ENCODE data around the gene ARVCF. TPM values are rescaled to one million over a fixed set of nuclear protein-coding genes. Genes with fewer than 3 reads are reported as not detected.

ARVCF gene
- total and polyA plus RNA-seq, 2 experiments from 2014 or later: 15.6 to 122 TPM

DNA sequence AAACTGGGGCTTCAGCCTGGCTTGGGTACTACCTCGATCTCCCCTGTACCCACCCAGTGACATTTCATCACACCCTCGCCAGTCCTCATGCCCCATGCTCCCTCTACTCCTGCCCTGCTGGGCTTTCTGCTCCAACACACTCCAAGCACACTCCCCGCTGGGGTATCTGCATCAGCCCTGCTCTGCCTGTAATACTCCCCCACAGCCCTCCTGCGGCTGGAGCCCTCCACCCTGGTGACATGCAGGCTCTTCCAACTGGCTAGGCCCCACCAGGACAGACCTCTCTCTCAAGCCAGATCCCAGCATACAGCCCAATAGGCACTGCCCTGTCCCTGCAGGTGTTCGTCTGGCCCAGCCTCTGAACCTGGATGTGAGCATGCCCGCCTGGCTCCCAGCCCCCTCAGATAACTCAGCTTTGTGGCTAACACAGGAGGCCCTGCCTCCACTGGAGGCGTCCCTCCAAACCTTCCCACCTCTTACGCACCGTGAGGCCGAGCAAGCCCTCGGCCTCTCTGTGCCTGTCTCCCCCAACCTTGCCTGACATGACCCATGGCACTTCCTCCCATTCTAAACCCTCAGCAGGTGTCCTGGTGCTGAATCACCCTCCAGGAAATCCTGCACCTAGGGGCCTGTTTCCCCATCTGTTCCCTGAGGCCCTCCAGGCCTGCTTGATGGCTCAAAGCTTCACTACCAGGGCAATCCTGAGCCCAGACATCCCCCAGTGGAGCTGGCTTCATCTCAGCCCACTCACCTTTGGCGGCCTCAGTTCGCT, 41.5 kb downstream of the ARVCF start (continued):
- TF ChIP-seq, protein P1, sequence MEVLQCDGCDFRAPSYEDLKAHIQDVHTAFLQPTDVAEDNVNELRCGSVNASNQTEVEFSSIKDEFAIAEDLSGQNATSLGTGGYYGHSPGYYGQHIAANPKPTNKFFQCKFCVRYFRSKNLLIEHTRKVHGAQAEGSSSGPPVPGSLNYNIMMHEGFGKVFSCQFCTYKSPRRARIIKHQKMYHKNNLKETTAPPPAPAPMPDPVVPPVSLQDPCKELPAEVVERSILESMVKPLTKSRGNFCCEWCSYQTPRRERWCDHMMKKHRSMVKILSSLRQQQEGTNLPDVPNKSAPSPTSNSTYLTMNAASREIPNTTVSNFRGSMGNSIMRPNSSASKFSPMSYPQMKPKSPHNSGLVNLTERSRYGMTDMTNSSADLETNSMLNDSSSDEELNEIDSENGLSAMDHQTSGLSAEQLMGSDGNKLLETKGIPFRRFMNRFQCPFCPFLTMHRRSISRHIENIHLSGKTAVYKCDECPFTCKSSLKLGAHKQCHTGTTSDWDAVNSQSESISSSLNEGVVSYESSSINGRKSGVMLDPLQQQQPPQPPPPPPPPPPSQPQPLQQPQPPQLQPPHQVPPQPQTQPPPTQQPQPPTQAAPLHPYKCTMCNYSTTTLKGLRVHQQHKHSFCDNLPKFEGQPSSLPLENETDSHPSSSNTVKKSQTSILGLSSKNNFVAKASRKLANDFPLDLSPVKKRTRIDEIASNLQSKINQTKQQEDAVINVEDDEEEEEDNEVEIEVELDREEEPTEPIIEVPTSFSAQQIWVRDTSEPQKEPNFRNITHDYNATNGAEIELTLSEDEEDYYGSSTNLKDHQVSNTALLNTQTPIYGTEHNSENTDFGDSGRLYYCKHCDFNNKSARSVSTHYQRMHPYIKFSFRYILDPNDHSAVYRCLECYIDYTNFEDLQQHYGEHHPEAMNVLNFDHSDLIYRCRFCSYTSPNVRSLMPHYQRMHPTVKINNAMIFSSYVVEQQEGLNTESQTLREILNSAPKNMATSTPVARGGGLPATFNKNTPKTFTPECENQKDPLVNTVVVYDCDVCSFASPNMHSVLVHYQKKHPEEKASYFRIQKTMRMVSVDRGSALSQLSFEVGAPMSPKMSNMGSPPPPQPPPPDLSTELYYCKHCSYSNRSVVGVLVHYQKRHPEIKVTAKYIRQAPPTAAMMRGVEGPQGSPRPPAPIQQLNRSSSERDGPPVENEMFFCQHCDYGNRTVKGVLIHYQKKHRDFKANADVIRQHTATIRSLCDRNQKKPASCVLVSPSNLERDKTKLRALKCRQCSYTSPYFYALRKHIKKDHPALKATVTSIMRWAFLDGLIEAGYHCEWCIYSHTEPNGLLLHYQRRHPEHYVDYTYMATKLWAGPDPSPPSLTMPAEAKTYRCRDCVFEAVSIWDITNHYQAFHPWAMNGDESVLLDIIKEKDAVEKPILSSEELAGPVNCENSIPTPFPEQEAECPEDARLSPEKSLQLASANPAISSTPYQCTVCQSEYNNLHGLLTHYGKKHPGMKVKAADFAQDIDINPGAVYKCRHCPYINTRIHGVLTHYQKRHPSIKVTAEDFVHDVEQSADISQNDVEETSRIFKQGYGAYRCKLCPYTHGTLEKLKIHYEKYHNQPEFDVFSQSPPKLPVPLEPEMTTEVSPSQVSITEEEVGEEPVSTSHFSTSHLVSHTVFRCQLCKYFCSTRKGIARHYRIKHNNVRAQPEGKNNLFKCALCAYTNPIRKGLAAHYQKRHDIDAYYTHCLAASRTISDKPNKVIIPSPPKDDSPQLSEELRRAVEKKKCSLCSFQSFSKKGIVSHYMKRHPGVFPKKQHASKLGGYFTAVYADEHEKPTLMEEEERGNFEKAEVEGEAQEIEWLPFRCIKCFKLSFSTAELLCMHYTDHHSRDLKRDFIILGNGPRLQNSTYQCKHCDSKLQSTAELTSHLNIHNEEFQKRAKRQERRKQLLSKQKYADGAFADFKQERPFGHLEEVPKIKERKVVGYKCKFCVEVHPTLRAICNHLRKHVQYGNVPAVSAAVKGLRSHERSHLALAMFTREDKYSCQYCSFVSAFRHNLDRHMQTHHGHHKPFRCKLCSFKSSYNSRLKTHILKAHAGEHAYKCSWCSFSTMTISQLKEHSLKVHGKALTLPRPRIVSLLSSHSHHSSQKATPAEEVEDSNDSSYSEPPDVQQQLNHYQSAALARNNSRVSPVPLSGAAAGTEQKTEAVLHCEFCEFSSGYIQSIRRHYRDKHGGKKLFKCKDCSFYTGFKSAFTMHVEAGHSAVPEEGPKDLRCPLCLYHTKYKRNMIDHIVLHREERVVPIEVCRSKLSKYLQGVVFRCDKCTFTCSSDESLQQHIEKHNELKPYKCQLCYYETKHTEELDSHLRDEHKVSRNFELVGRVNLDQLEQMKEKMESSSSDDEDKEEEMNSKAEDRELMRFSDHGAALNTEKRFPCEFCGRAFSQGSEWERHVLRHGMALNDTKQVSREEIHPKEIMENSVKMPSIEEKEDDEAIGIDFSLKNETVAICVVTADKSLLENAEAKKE (CRISPR knock-in tag; IDR thresholded peaks at IDR 0.05): no peak
- TF ChIP-seq JUNB (IDR thresholded peaks at IDR 0.05; ENCODE audit: unreplicated experiment): no peak
- TF ChIP-seq CREB1 (CRISPR knock-in tag; IDR thresholded peaks at IDR 0.05; ENCODE audit: low read depth): no peak
- TF ChIP-seq, protein P2, sequence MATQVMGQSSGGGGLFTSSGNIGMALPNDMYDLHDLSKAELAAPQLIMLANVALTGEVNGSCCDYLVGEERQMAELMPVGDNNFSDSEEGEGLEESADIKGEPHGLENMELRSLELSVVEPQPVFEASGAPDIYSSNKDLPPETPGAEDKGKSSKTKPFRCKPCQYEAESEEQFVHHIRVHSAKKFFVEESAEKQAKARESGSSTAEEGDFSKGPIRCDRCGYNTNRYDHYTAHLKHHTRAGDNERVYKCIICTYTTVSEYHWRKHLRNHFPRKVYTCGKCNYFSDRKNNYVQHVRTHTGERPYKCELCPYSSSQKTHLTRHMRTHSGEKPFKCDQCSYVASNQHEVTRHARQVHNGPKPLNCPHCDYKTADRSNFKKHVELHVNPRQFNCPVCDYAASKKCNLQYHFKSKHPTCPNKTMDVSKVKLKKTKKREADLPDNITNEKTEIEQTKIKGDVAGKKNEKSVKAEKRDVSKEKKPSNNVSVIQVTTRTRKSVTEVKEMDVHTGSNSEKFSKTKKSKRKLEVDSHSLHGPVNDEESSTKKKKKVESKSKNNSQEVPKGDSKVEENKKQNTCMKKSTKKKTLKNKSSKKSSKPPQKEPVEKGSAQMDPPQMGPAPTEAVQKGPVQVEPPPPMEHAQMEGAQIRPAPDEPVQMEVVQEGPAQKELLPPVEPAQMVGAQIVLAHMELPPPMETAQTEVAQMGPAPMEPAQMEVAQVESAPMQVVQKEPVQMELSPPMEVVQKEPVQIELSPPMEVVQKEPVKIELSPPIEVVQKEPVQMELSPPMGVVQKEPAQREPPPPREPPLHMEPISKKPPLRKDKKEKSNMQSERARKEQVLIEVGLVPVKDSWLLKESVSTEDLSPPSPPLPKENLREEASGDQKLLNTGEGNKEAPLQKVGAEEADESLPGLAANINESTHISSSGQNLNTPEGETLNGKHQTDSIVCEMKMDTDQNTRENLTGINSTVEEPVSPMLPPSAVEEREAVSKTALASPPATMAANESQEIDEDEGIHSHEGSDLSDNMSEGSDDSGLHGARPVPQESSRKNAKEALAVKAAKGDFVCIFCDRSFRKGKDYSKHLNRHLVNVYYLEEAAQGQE (IDR thresholded peaks at IDR 0.05; ENCODE audit: unreplicated experiment): no peak
- no peak for TF ChIP-seq EZH2phosphoT487 (IDR thresholded peaks at IDR 0.05; ENCODE audit: unreplicated experiment)
- no peak for TF ChIP-seq NANOG (IDR thresholded peaks at IDR 0.05; ENCODE audit: borderline replicate concordance)
- TF ChIP-seq STAT1 (IDR thresholded peaks at IDR 0.05; ENCODE audit: unreplicated experiment): no peak
- TF ChIP-seq EZH2 (IDR thresholded peaks at IDR 0.05; ENCODE audit: low read depth, unreplicated experiment): no peak
